ENCODE data around the gene C20orf202. TPM values are rescaled to one million over a fixed set of nuclear protein-coding genes. Genes with fewer than 3 reads are reported as not detected.

C20orf202 gene
- total and polyA plus RNA-seq, 9 of the 15 experiments (the other 6 are each of a cell fraction or from before 2014, with no cell fraction given), result 0.03 to 0.24 (median 0.15) TPM; not detected in 4

- TF ChIP-seq AFF4 (CRISPR knock-in tag; IDR thresholded peaks at IDR 0.05), result no peak
- no peak for TF ChIP-seq CBFB (CRISPR knock-in tag; IDR thresholded peaks at IDR 0.05)
- TF ChIP-seq HDAC1 (IDR thresholded peaks at IDR 0.05), result peak in 1 of 2 experiments; percentile 56; a peak in 1 of 4 replicates
- peak; percentile 11; the same call in 1 of the 2 replicates for TF ChIP-seq STAT5A (IDR thresholded peaks at IDR 0.05; ENCODE audit: borderline replicate concordance, low read length)
- no peak for TF ChIP-seq PURB (CRISPR knock-in tag; IDR thresholded peaks at IDR 0.05; ENCODE audit: low read depth)
- TF ChIP-seq KDM1A (IDR thresholded peaks at IDR 0.05), result peak; percentile 47 to 66; a peak in 3 of 4 replicates
- no peak for TF ChIP-seq CHCHD3 (CRISPR knock-in tag; IDR thresholded peaks at IDR 0.05)
Observed at GRCh38 chr20:1174787-1175186, 28.5 kb upstream of the C20orf202 start (continued).

- WGBS (ENCODE audit: insufficient coverage, low coverage, missing lambda C conversion rate), result 57% methylated on average over 4 of the region's 5 CpGs
- in situ Hi-C loops (cut with MboI), result no loop called here
- intact Hi-C loops (cut with micrococcal nuclease), result loop anchor here (5.0 kb wide), 1 partner anchor 35 kb away; no protein-coding TSS in a partner anchor
- TF ChIP-seq CBX2 (IDR thresholded peaks at IDR 0.05; ENCODE audit: insufficient read depth, low read length, poor library complexity, severe bottlenecking), result no peak
- no peak for TF ChIP-seq HNRNPUL1 (IDR thresholded peaks at IDR 0.05; ENCODE audit: low read length)
- TF ChIP-seq, protein P1, sequence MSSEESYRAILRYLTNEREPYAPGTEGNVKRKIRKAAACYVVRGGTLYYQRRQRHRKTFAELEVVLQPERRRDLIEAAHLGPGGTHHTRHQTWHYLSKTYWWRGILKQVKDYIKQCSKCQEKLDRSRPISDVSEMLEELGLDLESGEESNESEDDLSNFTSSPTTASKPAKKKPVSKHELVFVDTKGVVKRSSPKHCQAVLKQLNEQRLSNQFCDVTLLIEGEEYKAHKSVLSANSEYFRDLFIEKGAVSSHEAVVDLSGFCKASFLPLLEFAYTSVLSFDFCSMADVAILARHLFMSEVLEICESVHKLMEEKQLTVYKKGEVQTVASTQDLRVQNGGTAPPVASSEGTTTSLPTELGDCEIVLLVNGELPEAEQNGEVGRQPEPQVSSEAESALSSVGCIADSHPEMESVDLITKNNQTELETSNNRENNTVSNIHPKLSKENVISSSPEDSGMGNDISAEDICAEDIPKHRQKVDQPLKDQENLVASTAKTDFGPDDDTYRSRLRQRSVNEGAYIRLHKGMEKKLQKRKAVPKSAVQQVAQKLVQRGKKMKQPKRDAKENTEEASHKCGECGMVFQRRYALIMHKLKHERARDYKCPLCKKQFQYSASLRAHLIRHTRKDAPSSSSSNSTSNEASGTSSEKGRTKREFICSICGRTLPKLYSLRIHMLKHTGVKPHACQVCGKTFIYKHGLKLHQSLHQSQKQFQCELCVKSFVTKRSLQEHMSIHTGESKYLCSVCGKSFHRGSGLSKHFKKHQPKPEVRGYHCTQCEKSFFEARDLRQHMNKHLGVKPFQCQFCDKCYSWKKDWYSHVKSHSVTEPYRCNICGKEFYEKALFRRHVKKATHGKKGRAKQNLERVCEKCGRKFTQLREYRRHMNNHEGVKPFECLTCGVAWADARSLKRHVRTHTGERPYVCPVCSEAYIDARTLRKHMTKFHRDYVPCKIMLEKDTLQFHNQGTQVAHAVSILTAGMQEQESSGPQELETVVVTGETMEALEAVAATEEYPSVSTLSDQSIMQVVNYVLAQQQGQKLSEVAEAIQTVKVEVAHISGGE (CRISPR knock-in tag; IDR thresholded peaks at IDR 0.05), result no peak
- no peak for TF ChIP-seq SMAD2 (IDR thresholded peaks at IDR 0.05; ENCODE audit: low read depth, low read length)
- peak; percentile 91 for TF ChIP-seq MEIS2 (IDR thresholded peaks at IDR 0.05; ENCODE audit: partially characterized antibody)
- no peak for TF ChIP-seq LARP7 (IDR thresholded peaks at IDR 0.05)
Observed at GRCh38 chr20:1177680-1178079, 25.6 kb upstream of the C20orf202 start.

More at GRCh38 chr20:1177680-1178079, 25.6 kb upstream of the C20orf202 start:
- Histone ChIP-seq H3K9me1 (ENCODE audit: control insufficient read depth, insufficient read depth, low read length) (peaks cover 3% of the 10 kb centered on the region), H3K4me2 (ENCODE audit: insufficient read depth, low read length) (no peak overlapping the region), H3K9me3 (replicated peaks; ENCODE audit: control insufficient read depth, insufficient read depth, low read depth, low read length) (no peaks in the 10 kb centered on the region), H2AFZ (ENCODE audit: low read depth, low read length) (no peak overlapping the region), H3K79me2 (ENCODE audit: control insufficient read depth, insufficient read depth, low read length) (no peaks in the 10 kb centered on the region), H3K9ac (ENCODE audit: insufficient read depth in 1 of 2, low read depth in 2 of 2, low read length in 2 of 2) (no peak overlapping the region), H3K4me3 (no peak overlapping the region), H3K4me1 (replicated peaks in 1 of 2; ENCODE audit: control insufficient read depth in 2 of 2, insufficient read depth in 2 of 2, low read length in 2 of 2) (peaks cover 21 to 27% of the 10 kb centered on the region in 2 experiments), H3K27ac (ENCODE audit: extremely low read depth, low read depth, low read length) (no peak overlapping the region), H3K36me3 (ENCODE audit: control insufficient read depth, insufficient read depth, low read length) (peaks cover 33% of the 10 kb centered on the region; the same call in 2 of the 3 replicates), H3K27me3 (ENCODE audit: control insufficient read depth in 2 of 2, insufficient read depth in 2 of 2, low read length in 2 of 2) (no peaks in the 10 kb centered on the region), H4K20me1 (replicated peaks; ENCODE audit: control insufficient read depth, insufficient read depth, low read length) (no peaks in the 10 kb centered on the region)
- peak; percentile 47 to 61 (median 54) for DNase-seq (ENCODE audit: extremely low read depth in 1 of 4, low spot score in 3 of 4)
- FAIRE-seq, result peak; percentile 83
- ChIA-PET CTCF (ENCODE audit: low intra/inter-chr PET ratio) (interaction anchor here (1.1 to 1.3 kb wide), 2 partner anchors 36 to 326 kb away, joined by 4 to 6 read pairs; no protein-coding TSS in a partner anchor), POLR2A (interaction anchor here (0.6 kb wide), 1 partner anchor 219 kb away, joined by 3 read pairs; no protein-coding TSS in a partner anchor)
- no TSS peak for BruUV-seq (replicated peaks)
- peak; percentile 86 for ATAC-seq
